WTC11 (cell line): ENCODE data around the gene PGLYRP2. TPM values are rescaled to one million over a fixed set of nuclear protein-coding genes. Genes with fewer than 3 reads are reported as not detected.

Experiments used
- ATAC-seq: fragments of 200-7000 bp; cut with Tn5 transposase; 2 replicates; pipeline ENCODE4 v1.10.0; 2021; ENCODE audit warnings: mild to moderate bottlenecking, moderate library complexity
- CTCF ChIA-PET: fragments of 300-600 bp; sonication (Branson Sonifier 250); formaldehyde crosslinking; loops from one replicate; lab custom pipeline; 2021; ENCODE audit warnings: antibody characterized with exemption; lab: Charles Lee
- POLR2A ChIA-PET: fragments of 350-600 bp; sonication (Branson Sonifier 250); formaldehyde crosslinking; loops from one replicate; lab custom pipeline; 2021; ENCODE audit warnings: antibody characterized with exemption; lab: Charles Lee
- DNase-seq: peaks from one replicate; pipeline ENCODE4 v3.0.0; 2021; ENCODE audit warnings: low spot score
- H3K27ac Mint-ChIP-seq: 2 replicates; pipeline ENCODE4 v1.8.0; 2021; ENCODE audit warnings: mixed read lengths
- H3K27me3 Mint-ChIP-seq: 2 replicates; pipeline ENCODE4 v1.8.0; 2021; ENCODE audit warnings: low read depth, mild to moderate bottlenecking, moderate library complexity, mixed read lengths
- H3K36me3 Mint-ChIP-seq: 2 replicates; pipeline ENCODE4 v1.8.0; 2021; ENCODE audit warnings: mixed read lengths
- H3K4me1 Mint-ChIP-seq: 2 replicates; pipeline ENCODE4 v1.8.0; 2022; ENCODE audit warnings: mixed read lengths
- H3K4me3 Mint-ChIP-seq: 2 replicates; pipeline ENCODE4 v1.8.0; 2021; ENCODE audit warnings: mild to moderate bottlenecking, moderate library complexity, mixed read lengths
- H3K9me3 Mint-ChIP-seq: 2 replicates; pipeline ENCODE4 v1.8.0; 2021; ENCODE audit warnings: mixed read lengths
- ATF2 ChIP-seq: sonication (generic); formaldehyde crosslinking; IDR thresholded peaks from 2 replicates; pipeline ENCODE4 v1.8.1; 2022; ENCODE audit warnings: low read depth, missing genetic modification reagents, borderline replicate concordance
- ATF6 ChIP-seq: sonication (generic); formaldehyde crosslinking; IDR thresholded peaks from 2 replicates; pipeline ENCODE4 v1.8.1; 2023; ENCODE audit warnings: mild to moderate bottlenecking, missing genetic modification reagents
- CBFB ChIP-seq: sonication (generic); formaldehyde crosslinking; IDR thresholded peaks from 2 replicates; pipeline ENCODE4 v1.8.1; 2022; ENCODE audit warnings: mild to moderate bottlenecking, low read depth, missing genetic modification reagents
- CDX4 ChIP-seq: fragments of 250-450 bp; sonication (Bioruptor Pico); IDR thresholded peaks from 2 replicates; pipeline ENCODE4 v1.9.0; 2021; ENCODE audit warnings: moderate library complexity, mild to moderate bottlenecking, inconsistent platforms, borderline replicate concordance
- CTCF ChIP-seq: fragments of 200-600 bp; IDR thresholded peaks from 2 replicates; pipeline ENCODE4 v1.8.0; 2022; ENCODE audit warnings: antibody characterized with exemption
- EMX1 ChIP-seq: fragments of 250-450 bp; sonication (Bioruptor Pico); IDR thresholded peaks from 2 replicates; pipeline ENCODE4 v1.8.0; 2021; ENCODE audit warnings: mild to moderate bottlenecking
- ERG ChIP-seq: fragments of 250-450 bp; sonication (Bioruptor Pico); IDR thresholded peaks from 2 replicates; pipeline ENCODE4 v1.8.0; 2021; ENCODE audit warnings: mild to moderate bottlenecking
- ESRRA ChIP-seq: sonication (generic); formaldehyde crosslinking; IDR thresholded peaks from 2 replicates; pipeline ENCODE4 v1.8.1; 2022; ENCODE audit warnings: mild to moderate bottlenecking, missing genetic modification reagents, borderline replicate concordance
- ETV6 ChIP-seq: sonication (generic); formaldehyde crosslinking; IDR thresholded peaks from 2 replicates; pipeline ENCODE4 v1.8.1; 2022; ENCODE audit warnings: mild to moderate bottlenecking, missing genetic modification reagents
- FOXK1 ChIP-seq: sonication (generic); formaldehyde crosslinking; IDR thresholded peaks from 2 replicates; pipeline ENCODE4 v1.8.0; 2022; ENCODE audit warnings: mild to moderate bottlenecking, moderate library complexity, missing genetic modification reagents
- HMGA2 ChIP-seq: fragments of 250-450 bp; sonication (Bioruptor Pico); IDR thresholded peaks from 2 replicates; pipeline ENCODE4 v1.4.0; 2021; ENCODE audit warnings: mild to moderate bottlenecking, moderate library complexity
- RELA ChIP-seq: sonication (generic); formaldehyde crosslinking; IDR thresholded peaks from 2 replicates; pipeline ENCODE4 v1.8.1; 2022; ENCODE audit warnings: missing genetic modification reagents, mild to moderate bottlenecking, borderline replicate concordance
- SMAD3 ChIP-seq: sonication (generic); formaldehyde crosslinking; IDR thresholded peaks from 2 replicates; pipeline ENCODE4 v1.8.0; 2022; ENCODE audit warnings: missing genetic modification reagents, mild to moderate bottlenecking, borderline replicate concordance
- SOX15 ChIP-seq: fragments of 250-450 bp; sonication (Bioruptor Pico); IDR thresholded peaks from 2 replicates; pipeline ENCODE4 v1.9.0; 2021; ENCODE audit warnings: mild to moderate bottlenecking
- USF1 ChIP-seq: sonication (generic); formaldehyde crosslinking; IDR thresholded peaks from 2 replicates; pipeline ENCODE4 v1.8.0; 2022; ENCODE audit warnings: mild to moderate bottlenecking, missing genetic modification reagents
- USF2 ChIP-seq: sonication (generic); formaldehyde crosslinking; IDR thresholded peaks from 2 replicates; pipeline ENCODE4 v1.8.1; 2023; ENCODE audit warnings: mild to moderate bottlenecking, missing genetic modification reagents, moderate library complexity
- ZBTB21 ChIP-seq: sonication (generic); formaldehyde crosslinking; IDR thresholded peaks from 2 replicates; pipeline ENCODE4 v1.8.1; 2023; ENCODE audit warnings: mild to moderate bottlenecking, missing genetic modification reagents, borderline replicate concordance
- ZNF263 ChIP-seq: sonication (generic); formaldehyde crosslinking; IDR thresholded peaks from 2 replicates; pipeline ENCODE4 v1.8.1; 2022; ENCODE audit warnings: low read depth, mild to moderate bottlenecking, moderate library complexity, missing genetic modification reagents
- ZNF423 ChIP-seq: fragments of 250-450 bp; sonication (Bioruptor Pico); IDR thresholded peaks from 2 replicates; pipeline ENCODE4 v2.1.2; 2022; ENCODE audit warnings: mild to moderate bottlenecking, moderate library complexity
- total RNA-seq: library from RNA; stranded (reverse); gene quantifications from 3 replicates; pipeline ENCODE4 v1.2.3, GENCODE V29; 2021

Gene PGLYRP2
- total RNA-seq, 1 experiment from 2014 or later: not detected

GRCh38 chr19:15442142-15442920 is 37.0 kb downstream of the PGLYRP2 start (continued):
- TF ChIP-seq SMAD3 (CRISPR knock-in tag) (no peak), HMGA2 (CRISPR knock-in tag) (no peak), ESRRA (no peak), ZNF423 (CRISPR knock-in tag) (no peak), ZBTB21 (CRISPR knock-in tag) (no peak), ZNF263 (CRISPR knock-in tag) (no peak)

- Mint-ChIP-seq H3K9me3 (no peaks in the 10 kb centered on the region), H3K36me3 (no peaks in the 10 kb centered on the region), H3K4me1 (peaks cover 1% of the 10 kb centered on the region), H3K27ac (no peak overlapping the region), H3K27me3 (no peaks in the 10 kb centered on the region; the same call in 1 of the 2 replicates)
- ATAC-seq (no peak), DNase-seq (no peak)
- ChIA-PET POLR2A (no interaction called here), CTCF (interaction anchor here (0.7 to 2.1 kb wide), 2 partner anchors 114 to 437 kb away, joined by 5 to 6 read pairs; no protein-coding TSS in a partner anchor)
- TF ChIP-seq ERG (CRISPR knock-in tag): no peak
- TF ChIP-seq USF1 (CRISPR knock-in tag): no peak
- no peak for TF ChIP-seq CTCF
- no peak for TF ChIP-seq CBFB (CRISPR knock-in tag)
- TF ChIP-seq CDX4: no peak
- TF ChIP-seq USF2 (CRISPR knock-in tag): no peak
- TF ChIP-seq ATF2: no peak
- no peak for TF ChIP-seq FOXK1
- TF ChIP-seq SOX15 (CRISPR knock-in tag): no peak
- no peak for TF ChIP-seq ETV6 (CRISPR knock-in tag)
- TF ChIP-seq ZBTB21 (CRISPR knock-in tag): no peak
- TF ChIP-seq RELA: no peak
- TF ChIP-seq EMX1 (CRISPR knock-in tag): no peak
- no peak for TF ChIP-seq ZNF263 (CRISPR knock-in tag)
- TF ChIP-seq SMAD3 (CRISPR knock-in tag): no peak
- no peak for TF ChIP-seq ATF6 (CRISPR knock-in tag)
- TF ChIP-seq, all 79 proteins: peak for 0
- no peak overlapping the region for H3K4me3 Mint-ChIP-seq
Measured at GRCh38 chr19:15441317-15441716, 38.0 kb downstream of the PGLYRP2 start.
